AML-193 (cell line): ENCODE measurements around the gene MEDAG.

Source experiments
- DNase-seq, 2 experiments: peaks; one replicate each; lab custom pipeline; 2025; lab: John Stamatoyannopoulos, UW

MEDAG gene

GRCh38 chr13:30957258-30957943, 51.3 kb downstream of the MEDAG start:
- no peak for DNase-seq

GRCh38 chr13:30959678-30960077, 53.6 kb downstream of the MEDAG start:
- no peak for DNase-seq

GRCh38 chr13:30963791-30964190, 57.7 kb downstream of the MEDAG start:
- no peak for DNase-seq

GRCh38 chr13:30965380-30965779, 59.3 kb downstream of the MEDAG start:
- no peak for DNase-seq

- no peak for DNase-seq
Observed at GRCh38 chr13:30966101-30966500, 60.0 kb downstream of the MEDAG start.

GRCh38 chr13:30968846-30969245, 62.8 kb downstream of the MEDAG start:
- no peak for DNase-seq

GRCh38 chr13:30971575-30971974, 65.5 kb downstream of the MEDAG start:
- no peak for DNase-seq

GRCh38 chr13:30972888-30973377, 66.9 kb downstream of the MEDAG start:
- no peak for DNase-seq

- no peak for DNase-seq
Observed at GRCh38 chr13:30974350-30974749, 68.3 kb downstream of the MEDAG start.
